H1 (cell line): ENCODE measurements around the gene MYO5A. TPM values are rescaled to one million over a fixed set of nuclear protein-coding genes. Genes with fewer than 3 reads are reported as not detected.

Source experiments
- CTCF ChIA-PET: fragments of 300-600 bp; sonication (Branson Sonifier 250); formaldehyde crosslinking; loops from one replicate; lab custom pipeline; 2021; ENCODE audit not compliant: partially characterized antibody; lab: Charles Lee
- POLR2A ChIA-PET: fragments of 300-600 bp; sonication (Branson Sonifier 250); formaldehyde crosslinking; loops from one replicate; lab custom pipeline; 2021; ENCODE audit warnings: inconsistent platforms; ENCODE audit not compliant: partially characterized antibody; lab: Charles Lee
- DNase-seq, 2 experiments: peaks; one replicate each; pipeline versions ENCODE4 v3.0.0 to v3.0.0-alpha.2; 2010 to 2022; ENCODE audit warnings: low spot score in 2 of 2, low read depth in 1 of 2, mixed read lengths in 1 of 2
- FAIRE-seq: peaks from 2 replicates; lab custom pipeline; 2011; peaks lifted over from hg19 to GRCh38; lab: Jason Lieb, UNC
- H2AFZ ChIP-seq: 2 replicates; pipeline ENCODE4 v1.8.1; 2012; ENCODE audit warnings: low read length, inconsistent platforms
- H2AK5ac ChIP-seq: 2 replicates; pipeline ENCODE4 v1.6.1; 2013; ENCODE audit warnings: low read depth, low read length
- H2BK120ac ChIP-seq: replicated peaks from 2 replicates; pipeline ENCODE3; 2013; ENCODE audit warnings: low read depth, low read length, inconsistent platforms
- H2BK12ac ChIP-seq: 2 replicates; pipeline ENCODE4 v1.6.1; 2013; ENCODE audit warnings: low read depth, low read length
- H2BK15ac ChIP-seq: 2 replicates; pipeline ENCODE4 v1.6.1; 2013; ENCODE audit warnings: low read length
- H2BK20ac ChIP-seq: 2 replicates; pipeline ENCODE4 v1.6.1; 2013; ENCODE audit warnings: low read length
- H2BK5ac ChIP-seq: 2 replicates; pipeline ENCODE4 v1.6.1; 2013; ENCODE audit warnings: low read depth, low read length
- H3K14ac ChIP-seq: 2 replicates; pipeline ENCODE4 v1.6.1; 2013; ENCODE audit warnings: inconsistent platforms; ENCODE audit not compliant: insufficient read length
- H3K18ac ChIP-seq: 2 replicates; pipeline ENCODE4 v1.6.1; 2013; ENCODE audit warnings: low read length; ENCODE audit errors: extremely low read depth
- H3K23ac ChIP-seq: 2 replicates; pipeline ENCODE4 v1.6.1; 2013; ENCODE audit warnings: inconsistent platforms; ENCODE audit not compliant: insufficient read length
- H3K23me2 ChIP-seq: 2 replicates; pipeline ENCODE4 v1.6.1; 2013; ENCODE audit warnings: low read depth, low read length
- H3K27ac ChIP-seq: 2 replicates; pipeline ENCODE4 v1.6.1; 2011; ENCODE audit warnings: low read depth, low read length, inconsistent platforms
- H3K27me3 ChIP-seq, 4 experiments: replicated peaks in 1 of 4; 1 replicate in 1 of 4; 2 replicates in 3 of 4; pipeline versions ENCODE4 v1.6.1 to v1.8.1; 2011 to 2013; ENCODE audit warnings: low read length in 3 of 4, mild to moderate bottlenecking in 3 of 4, inconsistent platforms in 2 of 4, mixed read lengths in 2 of 4, moderate library complexity in 1 of 4; ENCODE audit not compliant: control insufficient read depth in 3 of 4, insufficient read depth in 3 of 4; ENCODE audit errors: extremely low read depth in 1 of 4
- H3K36me3 ChIP-seq, 4 experiments: 2 replicates each; pipeline versions ENCODE4 v1.6.1 to v1.8.1; 2011 to 2013; ENCODE audit warnings: mild to moderate bottlenecking in 4 of 4, low read length in 3 of 4, moderate library complexity in 2 of 4, control low read depth in 1 of 4, inconsistent platforms in 1 of 4; ENCODE audit not compliant: insufficient read depth in 4 of 4, control insufficient read depth in 2 of 4
- H3K4ac ChIP-seq: replicated peaks from 2 replicates; pipeline ENCODE3; 2013; ENCODE audit warnings: low read length, low read depth, mixed read lengths, inconsistent platforms; ENCODE audit not compliant: insufficient read length
- H3K4me1 ChIP-seq, 4 experiments: replicated peaks in 1 of 4; 1 replicate in 1 of 4; 2 replicates in 3 of 4; pipeline versions ENCODE4 v1.6.1 to v1.8.1; 2011 to 2013; ENCODE audit warnings: low read length in 3 of 4, inconsistent platforms in 2 of 4, mixed read lengths in 1 of 4; ENCODE audit not compliant: insufficient read depth in 4 of 4, control insufficient read depth in 3 of 4
- H3K4me2 ChIP-seq, 2 experiments: 2 replicates each; pipeline versions ENCODE4 v1.6.1 to v1.8.1; 2011 to 2013; ENCODE audit warnings: low read depth in 2 of 2, low read length in 2 of 2, control low read depth in 1 of 2, inconsistent platforms in 1 of 2, mild to moderate bottlenecking in 1 of 2; ENCODE audit not compliant: insufficient read depth in 1 of 2
- H3K4me3 ChIP-seq, 4 experiments: fragments of 200-600, 300-600 bp in 1 of 4; sonication (generic), shearing (Covaris generic), sonication (Bioruptor Twin) in 1 of 4; 2 replicates each; pipeline versions ENCODE4 v1.5.1 to v1.8.1; 2011 to 2016; ENCODE audit warnings: low read length in 4 of 4, low read depth in 3 of 4, control low read depth in 2 of 4, inconsistent platforms in 2 of 4, mild to moderate bottlenecking in 2 of 4, mixed read lengths in 1 of 4, moderate library complexity in 1 of 4; ENCODE audit not compliant: insufficient read depth in 2 of 4; ENCODE audit errors: extremely low read depth in 1 of 4
- H3K56ac ChIP-seq: replicated peaks from 2 replicates; pipeline ENCODE3; 2013; ENCODE audit warnings: low read depth, mild to moderate bottlenecking, mixed read lengths, low read length, inconsistent platforms; ENCODE audit not compliant: insufficient read length
- H3K79me1 ChIP-seq: 2 replicates; pipeline ENCODE4 v1.6.1; 2013; ENCODE audit warnings: low read depth, low read length, control low read depth
- H3K79me2 ChIP-seq, 2 experiments: 2 replicates each; pipeline versions ENCODE4 v1.6.1 to v1.8.1; 2012 to 2013; ENCODE audit warnings: low read length in 2 of 2, mild to moderate bottlenecking in 2 of 2, inconsistent platforms in 1 of 2; ENCODE audit not compliant: insufficient read depth in 2 of 2, control insufficient read depth in 1 of 2
- H3K9ac ChIP-seq, 4 experiments: replicated peaks in 1 of 4; 1 replicate in 1 of 4; 2 replicates in 3 of 4; pipeline versions ENCODE4 v1.6.1 to v1.8.1; 2011 to 2013; ENCODE audit warnings: low read depth in 3 of 4, low read length in 3 of 4, control low read depth in 2 of 4, mild to moderate bottlenecking in 2 of 4, moderate library complexity in 2 of 4, inconsistent platforms in 1 of 4; ENCODE audit errors: extremely low read depth in 1 of 4
- H3K9me3 ChIP-seq, 2 experiments: 2 replicates each; pipeline versions ENCODE4 v1.6.1 to v1.8.1; 2012 to 2013; ENCODE audit warnings: mild to moderate bottlenecking in 2 of 2, moderate library complexity in 2 of 2, control low read depth in 1 of 2, inconsistent platforms in 1 of 2, low read depth in 1 of 2, low read length in 1 of 2, mixed read lengths in 1 of 2; ENCODE audit not compliant: insufficient read depth in 2 of 2
- H4K20me1 ChIP-seq, 2 experiments: replicated peaks in 1 of 2; 2 replicates each; pipeline versions ENCODE3 to v1.8.1; 2011 to 2013; ENCODE audit warnings: inconsistent platforms in 2 of 2, low read length in 2 of 2, mild to moderate bottlenecking in 1 of 2; ENCODE audit not compliant: insufficient read depth in 2 of 2, control insufficient read depth in 1 of 2
- H4K5ac ChIP-seq: 2 replicates; pipeline ENCODE4 v1.6.1; 2013; ENCODE audit warnings: low read length, low read depth, mixed read lengths, inconsistent platforms; ENCODE audit not compliant: insufficient read length
- H4K8ac ChIP-seq: 2 replicates; pipeline ENCODE4 v1.8.0; 2013; ENCODE audit warnings: mild to moderate bottlenecking, moderate library complexity, low read length, inconsistent platforms; ENCODE audit not compliant: insufficient read depth; ENCODE audit errors: extremely low read depth
- H4K91ac ChIP-seq: replicated peaks from 2 replicates; pipeline ENCODE3; 2013; ENCODE audit warnings: low read length, mixed read lengths, inconsistent platforms; ENCODE audit not compliant: insufficient read length
- BCL11A ChIP-seq, 2 experiments: IDR thresholded peaks; one replicate each; pipeline ENCODE4 v1.6.1; 2011; ENCODE audit warnings: low read depth in 2 of 2, low read length in 2 of 2, mild to moderate bottlenecking in 2 of 2
- CBX8 ChIP-seq: fragments of 300-800, 300-1000 bp; sonication (generic); IDR thresholded peaks from 2 replicates; pipeline ENCODE4 v1.7.1; 2016; ENCODE audit warnings: low read depth, low read length, borderline replicate concordance
- CHD1 ChIP-seq: IDR thresholded peaks from 2 replicates; pipeline ENCODE4 v1.6.1; 2012; ENCODE audit warnings: low read depth, low read length, improper control_type of control experiment
- EP300 ChIP-seq, 2 experiments: IDR thresholded peaks; 1 replicate in 1 of 2; 2 replicates in 1 of 2; pipeline ENCODE4 v1.6.1; 2011 to 2012; ENCODE audit warnings: low read depth in 2 of 2, low read length in 2 of 2, mild to moderate bottlenecking in 2 of 2, borderline replicate concordance in 1 of 2, inconsistent platforms in 1 of 2, moderate library complexity in 1 of 2
- FOSL1 ChIP-seq: IDR thresholded peaks from 2 replicates; pipeline ENCODE4 v1.6.1; 2011; ENCODE audit warnings: mild to moderate bottlenecking, low read depth, low read length, moderate library complexity; ENCODE audit not compliant: insufficient read depth
- KDM5A ChIP-seq: fragments of 200-600 bp; IDR thresholded peaks from 2 replicates; pipeline ENCODE4 v1.7.1; 2012; ENCODE audit warnings: mild to moderate bottlenecking, low read length, inconsistent platforms, mixed read lengths
- POLR2AphosphoS5 ChIP-seq: IDR thresholded peaks from 2 replicates; pipeline ENCODE4 v1.6.1; 2011; ENCODE audit warnings: low read depth, low read length
- RXRA ChIP-seq: IDR thresholded peaks from 2 replicates; pipeline ENCODE4 v1.6.1; 2011; ENCODE audit warnings: low read depth, mild to moderate bottlenecking, low read length, moderate library complexity; ENCODE audit not compliant: insufficient read depth
- SP1 ChIP-seq: IDR thresholded peaks from 2 replicates; pipeline ENCODE4 v1.6.1; 2011; ENCODE audit warnings: low read depth, low read length
- SP2 ChIP-seq: IDR thresholded peaks from 2 replicates; pipeline ENCODE4 v1.6.1; 2012; ENCODE audit warnings: mild to moderate bottlenecking, low read length, inconsistent platforms
- TAF1 ChIP-seq: IDR thresholded peaks from 2 replicates; pipeline ENCODE4 v1.6.1; 2011; ENCODE audit warnings: mild to moderate bottlenecking, low read depth, low read length
- TCF12 ChIP-seq: IDR thresholded peaks from 2 replicates; pipeline ENCODE4 v1.6.1; 2011; ENCODE audit warnings: low read depth, mild to moderate bottlenecking, low read length
- WGBS, 2 experiments: shearing (Covaris generic) in 1 of 2; methylation state at CpG; one replicate each; pipeline versions ENCODE4 v1.1.6 to v1.1.7; 2013 to 2015; ENCODE audit warnings: low lambda C conversion rate in 2 of 2, mixed read lengths in 2 of 2, inconsistent platforms in 1 of 2, low coverage in 1 of 2, missing lambda C conversion rate in 1 of 2; ENCODE audit not compliant: insufficient replicate concordance in 2 of 2, insufficient coverage in 1 of 2, insufficient read length in 1 of 2; ENCODE audit errors: extremely low coverage in 1 of 2, missing lambda C conversion rate in 1 of 2; 5-methylcytosine and 5-hydroxymethylcytosine counted together
- polyA plus RNA-seq, 7 experiments: library from polyadenylated mRNA; depleted of rRNA in 3 of 7; stranded (reverse) in 5 of 7; unstranded in 2 of 7; fragments of >200 nt in 5 of 7; fragments of 200-250 nt in 2 of 7; gene quantifications; 1 replicate in 5 of 7; 2 replicates in 1 of 7; 4 replicates in 1 of 7; pipeline versions ENCODE4 v1.2.1 to v1.2.3, GENCODE V29; 2011 to 2013; ENCODE audit warnings: missing spikeins in 2 of 7, mixed read lengths in 2 of 7
- total RNA-seq: library from RNA; stranded (reverse); fragmentation: NEBNext Ultra II Directional; extraction: Animal tissue kit (Norgen Biotek cat#: 25700); gene quantifications from 2 replicates; pipeline ENCODE4 v1.2.1, GENCODE V29; 2021
- TF ChIP-seq, protein P1 (sequence below): IDR thresholded peaks from 2 replicates; pipeline ENCODE4 v1.6.1; 2011; ENCODE audit warnings: low read length, improper control_type of control experiment

MYO5A gene
- total and polyA plus RNA-seq, 2 of the 8 experiments (the other 6 are each of a cell fraction or from before 2014, with no cell fraction given): 11.4 to 24.7 TPM

DNA sequence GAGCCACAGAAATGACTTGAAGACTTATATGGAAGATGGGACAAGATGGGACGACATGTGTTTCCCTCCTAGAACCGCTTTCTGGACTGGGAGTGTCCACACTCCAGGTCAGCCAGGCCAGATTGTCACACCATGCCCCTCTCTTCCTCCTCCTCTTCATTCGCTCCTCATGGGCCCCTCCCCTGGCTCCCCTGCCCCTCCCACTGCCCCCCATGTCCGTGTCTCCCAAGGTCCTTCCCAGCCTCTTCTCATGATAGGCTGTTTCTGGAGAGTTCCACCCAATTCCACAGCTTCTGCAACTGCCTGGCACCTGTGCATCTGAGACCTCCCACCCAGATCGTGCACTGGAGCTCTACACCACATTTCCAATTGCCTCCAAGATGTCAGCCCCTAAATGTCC is 239.7 kb downstream of the MYO5A start:
- no peak overlapping the region for H3K18ac ChIP-seq
- no peak overlapping the region for H4K8ac ChIP-seq
- H3K79me1 ChIP-seq: peaks cover 12% of the 10 kb centered on the region; the same call in 1 of the 2 replicates
- peaks cover 0 to 8% (median 3%) of the 10 kb centered on the region in 4 experiments; a peak in 4 of 8 replicates for H3K36me3 ChIP-seq
- no peak overlapping the region for H3K4me3 ChIP-seq
- no peak overlapping the region for H4K91ac ChIP-seq
- H2BK5ac ChIP-seq: no peak overlapping the region
- H3K4me1 ChIP-seq: peaks cover under 1 to 8% (median 3%) of the 10 kb centered on the region in 4 experiments; a peak in 3 of 7 replicates
- H3K27me3 ChIP-seq: no peaks in the 10 kb centered on the region
- no peak overlapping the region for H3K23ac ChIP-seq
- ChIA-PET POLR2A (interaction anchor here (1.4 to 2.2 kb wide), 4 partner anchors 8 to 421 kb away, joined by 3 to 8 read pairs (median 5); no protein-coding TSS in a partner anchor), CTCF (interaction anchor here (1.5 to 2.8 kb wide), 3 partner anchors 10 to 62 kb away, joined by 5 to 14 read pairs (median 7); no protein-coding TSS in a partner anchor)
- no peak overlapping the region for H4K5ac ChIP-seq
- H2AK5ac ChIP-seq: no peak overlapping the region
- no peak overlapping the region for H3K27ac ChIP-seq
- FAIRE-seq (no peak), DNase-seq (no peak)
- no peak overlapping the region for H2BK120ac ChIP-seq
- no peak overlapping the region for H2BK15ac ChIP-seq
- peak overlapping the region; percentile 42; the same call in 1 of the 2 replicates for H2BK12ac ChIP-seq
- H3K23me2 ChIP-seq: no peaks in the 10 kb centered on the region
- peaks cover 0 to 2% of the 10 kb centered on the region in 2 experiments for H4K20me1 ChIP-seq
- H3K79me2 ChIP-seq: peaks cover 0 to 26% of the 10 kb centered on the region in 2 experiments; a peak in 2 of 4 replicates
- H2AFZ ChIP-seq: no peak overlapping the region
- H3K4me2 ChIP-seq: no peak overlapping the region
- H3K9ac ChIP-seq: no peak overlapping the region
- H2BK20ac ChIP-seq: no peak overlapping the region
- H3K9me3 ChIP-seq: peaks cover 4 to 8% of the 10 kb centered on the region in 2 experiments; a peak in 2 of 4 replicates
- H3K14ac ChIP-seq: no peak overlapping the region
- no peak overlapping the region for H3K4ac ChIP-seq
- 98% methylated on average over 4 of the region's 5 CpGs; no CpG with 5 or more reads in 1 of the 2 experiments for WGBS, 2 experiments
- no peak overlapping the region for H3K56ac ChIP-seq
- TF ChIP-seq CHD1: no peak
- no peak for TF ChIP-seq RXRA
- TF ChIP-seq KDM5A: no peak
- no peak for TF ChIP-seq SP2
- no peak for TF ChIP-seq FOSL1
- TF ChIP-seq TCF12: no peak
- no peak for TF ChIP-seq TAF1
- TF ChIP-seq BCL11A (IDR thresholded peaks at IDR 0.05; ENCODE audit: low read depth in 2 of 2, low read length in 2 of 2): no peak
- no peak for TF ChIP-seq EP300 (IDR thresholded peaks at IDR 0.05; ENCODE audit: borderline replicate concordance in 1 of 2, low read depth in 2 of 2, low read length in 2 of 2)
- TF ChIP-seq CBX8: no peak
- TF ChIP-seq, protein P1, sequence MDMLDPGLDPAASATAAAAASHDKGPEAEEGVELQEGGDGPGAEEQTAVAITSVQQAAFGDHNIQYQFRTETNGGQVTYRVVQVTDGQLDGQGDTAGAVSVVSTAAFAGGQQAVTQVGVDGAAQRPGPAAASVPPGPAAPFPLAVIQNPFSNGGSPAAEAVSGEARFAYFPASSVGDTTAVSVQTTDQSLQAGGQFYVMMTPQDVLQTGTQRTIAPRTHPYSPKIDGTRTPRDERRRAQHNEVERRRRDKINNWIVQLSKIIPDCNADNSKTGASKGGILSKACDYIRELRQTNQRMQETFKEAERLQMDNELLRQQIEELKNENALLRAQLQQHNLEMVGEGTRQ: no peak
- TF ChIP-seq POLR2AphosphoS5: no peak
- no peak for TF ChIP-seq SP1
